ENCODE results near the gene PPM1J. TPM values are rescaled to one million over a fixed set of nuclear protein-coding genes. Genes with fewer than 3 reads are reported as not detected.
A peak's percentile ranks its signal among the peaks of the same experiment; 100 is the strongest.

PPM1J gene, protein sequence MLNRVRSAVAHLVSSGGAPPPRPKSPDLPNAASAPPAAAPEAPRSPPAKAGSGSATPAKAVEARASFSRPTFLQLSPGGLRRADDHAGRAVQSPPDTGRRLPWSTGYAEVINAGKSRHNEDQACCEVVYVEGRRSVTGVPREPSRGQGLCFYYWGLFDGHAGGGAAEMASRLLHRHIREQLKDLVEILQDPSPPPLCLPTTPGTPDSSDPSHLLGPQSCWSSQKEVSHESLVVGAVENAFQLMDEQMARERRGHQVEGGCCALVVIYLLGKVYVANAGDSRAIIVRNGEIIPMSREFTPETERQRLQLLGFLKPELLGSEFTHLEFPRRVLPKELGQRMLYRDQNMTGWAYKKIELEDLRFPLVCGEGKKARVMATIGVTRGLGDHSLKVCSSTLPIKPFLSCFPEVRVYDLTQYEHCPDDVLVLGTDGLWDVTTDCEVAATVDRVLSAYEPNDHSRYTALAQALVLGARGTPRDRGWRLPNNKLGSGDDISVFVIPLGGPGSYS
- total RNA-seq: 2.1 and 2.3 TPM in 2 replicates

GRCh38 chr1:112715264-112716053 is at the start of gene PPM1J:
Gene PPM1J (minus strand): TSS chr1:112715332. CDS start chr1:112715301, 31 bp downstream.
- H3K36me3 ChIP-seq (ENCODE audit: control insufficient read depth, insufficient read depth, low read length): no peaks in the 10 kb centered on the region
- DNase-seq (ENCODE audit: low read depth): peak; percentile 72
- H3K4me3 ChIP-seq (ENCODE audit: low read depth, low read length): peak within 1 kb of the TSS; percentile 52
- TF ChIP-seq, protein P1, sequence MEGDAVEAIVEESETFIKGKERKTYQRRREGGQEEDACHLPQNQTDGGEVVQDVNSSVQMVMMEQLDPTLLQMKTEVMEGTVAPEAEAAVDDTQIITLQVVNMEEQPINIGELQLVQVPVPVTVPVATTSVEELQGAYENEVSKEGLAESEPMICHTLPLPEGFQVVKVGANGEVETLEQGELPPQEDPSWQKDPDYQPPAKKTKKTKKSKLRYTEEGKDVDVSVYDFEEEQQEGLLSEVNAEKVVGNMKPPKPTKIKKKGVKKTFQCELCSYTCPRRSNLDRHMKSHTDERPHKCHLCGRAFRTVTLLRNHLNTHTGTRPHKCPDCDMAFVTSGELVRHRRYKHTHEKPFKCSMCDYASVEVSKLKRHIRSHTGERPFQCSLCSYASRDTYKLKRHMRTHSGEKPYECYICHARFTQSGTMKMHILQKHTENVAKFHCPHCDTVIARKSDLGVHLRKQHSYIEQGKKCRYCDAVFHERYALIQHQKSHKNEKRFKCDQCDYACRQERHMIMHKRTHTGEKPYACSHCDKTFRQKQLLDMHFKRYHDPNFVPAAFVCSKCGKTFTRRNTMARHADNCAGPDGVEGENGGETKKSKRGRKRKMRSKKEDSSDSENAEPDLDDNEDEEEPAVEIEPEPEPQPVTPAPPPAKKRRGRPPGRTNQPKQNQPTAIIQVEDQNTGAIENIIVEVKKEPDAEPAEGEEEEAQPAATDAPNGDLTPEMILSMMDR (IDR thresholded peaks at IDR 0.05; ENCODE audit: insufficient read depth, low read length, poor library complexity, severe bottlenecking): no peak
- no peaks in the 10 kb centered on the region for H3K27me3 ChIP-seq (ENCODE audit: control insufficient read depth, insufficient read depth, low read length)

GRCh38 chr1:112762541-112763500 is 47.7 kb upstream of the PPM1J start:
- Histone ChIP-seq H3K36me3 (ENCODE audit: control insufficient read depth, insufficient read depth, low read length) (no peaks in the 10 kb centered on the region), H3K27me3 (ENCODE audit: control insufficient read depth, insufficient read depth, low read length) (no peaks in the 10 kb centered on the region), H3K4me3 (ENCODE audit: low read depth, low read length) (no peak overlapping the region)
- DNase-seq (ENCODE audit: low read depth): no peak
- TF ChIP-seq, protein P1 (IDR thresholded peaks at IDR 0.05; ENCODE audit: insufficient read depth, low read length, poor library complexity, severe bottlenecking): no peak

DNA sequence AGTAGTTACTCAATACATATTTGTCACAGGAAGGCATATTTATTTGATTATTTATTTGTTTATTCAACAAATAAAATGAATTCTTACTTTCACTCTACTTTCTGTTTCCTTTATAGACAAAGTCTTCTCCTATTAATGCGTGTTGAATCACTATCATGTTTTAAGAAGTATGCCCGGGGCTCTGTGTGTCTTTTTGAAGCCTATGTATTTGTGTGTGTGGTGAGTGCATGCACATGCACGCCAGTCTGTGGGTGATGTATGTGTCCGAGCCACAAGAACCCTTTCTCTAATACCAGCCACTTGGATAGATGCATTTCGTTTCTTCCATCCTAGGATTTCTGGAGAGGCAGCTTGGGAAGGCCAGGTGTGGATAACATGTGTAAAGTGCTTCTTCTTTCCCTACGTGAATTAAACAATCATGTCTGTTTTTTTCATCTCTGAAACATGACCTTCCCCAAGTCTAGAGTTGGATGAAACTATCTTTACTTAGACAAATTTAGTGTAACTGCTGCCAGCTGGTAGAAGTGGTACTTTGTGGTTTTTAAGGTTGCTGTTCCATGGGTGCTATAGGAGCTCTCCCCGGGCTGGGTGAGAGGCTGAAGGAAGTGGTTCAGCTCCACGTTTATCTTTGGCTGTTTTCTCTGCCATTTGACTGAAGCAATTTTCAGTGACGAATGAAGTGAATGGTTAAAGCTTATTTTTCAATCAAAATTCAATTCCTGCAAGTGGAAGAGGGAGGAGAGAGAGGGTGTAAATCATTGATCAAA is 46.8 kb upstream of the PPM1J start:
- Histone ChIP-seq H3K4me3 (ENCODE audit: low read depth, low read length) (no peak overlapping the region), H3K27me3 (ENCODE audit: control insufficient read depth, insufficient read depth, low read length) (no peaks in the 10 kb centered on the region), H3K36me3 (ENCODE audit: control insufficient read depth, insufficient read depth, low read length) (no peaks in the 10 kb centered on the region)
- no peak for DNase-seq (ENCODE audit: low read depth)
- TF ChIP-seq, protein P1 (IDR thresholded peaks at IDR 0.05; ENCODE audit: insufficient read depth, low read length, poor library complexity, severe bottlenecking): no peak

DNA sequence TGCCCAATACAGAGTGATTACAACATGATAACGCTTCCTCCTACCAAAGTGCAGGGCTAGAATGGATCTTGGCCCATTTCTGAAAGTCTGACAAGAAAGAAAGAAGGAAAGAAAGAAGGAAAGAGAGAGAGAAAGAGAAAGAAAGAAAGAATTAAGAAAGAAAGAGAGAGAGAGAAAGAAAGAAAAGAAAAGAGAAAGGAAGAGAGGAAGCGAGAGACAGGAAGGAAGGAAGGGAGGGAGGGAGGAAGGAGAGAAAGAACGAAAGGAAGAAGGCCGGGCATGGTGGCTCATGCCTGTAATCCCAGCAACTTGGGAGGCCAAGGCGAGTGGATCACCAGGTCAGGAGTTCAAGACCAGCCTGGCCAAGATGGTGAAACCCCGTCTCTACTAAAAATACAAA is 44.1 kb upstream of the PPM1J start:
- no peak for DNase-seq (ENCODE audit: low read depth)
- H3K36me3 ChIP-seq (ENCODE audit: control insufficient read depth, insufficient read depth, low read length): no peaks in the 10 kb centered on the region
- TF ChIP-seq, protein P1 (IDR thresholded peaks at IDR 0.05; ENCODE audit: insufficient read depth, low read length, poor library complexity, severe bottlenecking): no peak
- H3K27me3 ChIP-seq (ENCODE audit: control insufficient read depth, insufficient read depth, low read length): no peaks in the 10 kb centered on the region
- no peak overlapping the region for H3K4me3 ChIP-seq (ENCODE audit: low read depth, low read length)

All from kidney epithelial cell (primary cell).